AG10803 (cell line): ENCODE results near the gene PRR29.

Experiments
- DNase-seq: peaks from one replicate; pipeline ENCODE4 v3.0.0; 2010; ENCODE audit warnings: low read depth
- H3K4me3 ChIP-seq: 2 replicates; pipeline ENCODE4 v1.5.1; 2011; ENCODE audit warnings: mild to moderate bottlenecking, low read length, control low read depth
- CTCF ChIP-seq: conservative IDR thresholded peaks from 2 replicates; pipeline ENCODE4 v1.5.1; 2011; ENCODE audit warnings: mild to moderate bottlenecking, low read length, control low read depth, inconsistent platforms

PRR29 gene

DNA sequence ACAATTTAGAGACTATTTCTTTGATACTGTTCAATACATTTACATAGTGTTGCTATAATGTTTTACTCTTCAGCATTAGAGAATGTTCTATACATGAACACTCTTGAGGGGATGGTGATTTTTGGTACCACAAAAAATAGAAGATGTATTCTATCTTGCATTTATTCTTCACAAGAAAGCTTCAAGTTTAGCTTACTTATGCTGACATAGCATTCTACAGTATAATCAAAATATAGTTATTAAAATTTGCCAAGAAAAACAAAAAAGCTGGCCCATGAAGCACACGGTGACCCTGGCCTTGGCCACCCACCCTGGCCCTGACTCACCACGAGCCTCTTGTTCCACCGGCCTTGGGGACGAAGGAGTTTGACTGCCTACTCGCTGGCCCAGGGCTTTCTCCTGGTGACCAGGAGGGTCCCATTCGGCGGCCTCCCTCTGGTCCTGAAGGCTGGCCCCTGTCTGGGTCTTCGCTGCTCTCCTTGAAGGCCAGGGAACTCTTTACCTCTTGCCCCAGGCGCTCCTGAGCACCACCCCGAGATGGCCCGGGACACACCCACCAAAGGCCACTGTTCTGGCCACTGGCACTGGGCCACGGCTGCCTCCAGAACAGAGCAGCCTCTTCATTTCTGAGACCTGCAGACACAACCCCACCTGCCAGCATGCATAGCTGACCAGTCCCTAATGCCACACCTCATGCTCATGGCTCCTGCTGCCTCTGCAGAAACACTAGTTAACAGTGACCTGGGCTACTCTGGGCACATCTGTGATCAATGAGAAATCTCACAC, 44.7 kb downstream of the PRR29 start:
- H3K4me3 ChIP-seq = no peak overlapping the region
- TF ChIP-seq CTCF = no peak
- no peak for DNase-seq

DNA sequence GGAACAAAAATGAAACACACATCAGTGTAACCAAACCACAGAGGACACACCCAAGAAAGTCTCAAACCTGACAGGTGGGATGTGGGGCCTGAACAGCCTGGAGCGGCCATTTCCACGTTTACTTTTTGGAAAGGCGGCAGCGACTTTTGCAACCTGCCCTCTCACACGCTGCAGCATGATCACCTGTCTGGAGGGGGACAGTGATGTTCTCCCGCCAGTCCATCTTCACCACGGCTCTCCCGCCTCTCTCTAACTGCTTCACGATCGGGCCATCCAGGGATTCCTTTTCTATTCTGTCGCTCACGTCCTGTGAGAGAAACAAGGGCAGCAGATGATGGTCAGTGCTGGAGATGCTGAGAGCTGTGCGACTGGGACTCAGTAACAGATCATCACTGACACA, 47.0 kb downstream of the PRR29 start:
- H3K4me3 ChIP-seq = no peak overlapping the region
- TF ChIP-seq CTCF = no peak
- DNase-seq = no peak

- no peak for DNase-seq
- no peak for TF ChIP-seq CTCF
- H3K4me3 ChIP-seq = no peak overlapping the region
Observed at GRCh38 chr17:64048805-64049204, 50.7 kb downstream of the PRR29 start.

DNA sequence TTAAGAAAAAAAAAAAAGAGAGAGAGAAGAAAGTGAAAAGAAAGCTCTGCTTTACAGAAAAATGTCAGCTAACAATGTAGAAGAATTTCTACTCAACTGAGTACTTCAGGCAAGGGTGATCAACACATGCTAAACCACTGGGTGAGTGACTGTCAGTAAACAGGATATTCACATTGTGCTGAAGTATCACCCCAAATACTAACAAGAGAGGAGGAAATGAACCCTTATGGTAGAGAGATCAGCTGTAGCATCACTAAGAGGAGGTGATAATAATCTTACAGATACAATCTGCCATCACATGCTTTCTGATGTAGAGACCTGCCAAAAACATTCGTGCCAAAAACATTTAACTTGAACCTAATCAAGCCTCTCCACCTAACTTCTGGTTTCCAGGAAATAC, 53.0 kb downstream of the PRR29 start:
- no peak overlapping the region for H3K4me3 ChIP-seq
- no peak for TF ChIP-seq CTCF
- DNase-seq = no peak

GRCh38 chr17:64053101-64053500, 55.0 kb downstream of the PRR29 start:
- H3K4me3 ChIP-seq = no peak overlapping the region
- TF ChIP-seq CTCF = no peak
- no peak for DNase-seq
